SU-DHL-6 (cell line): ENCODE results near the gene C13orf42.

Source experiments
- H2AFZ ChIP-seq: fragments of 200-600 bp; sonication (generic); 2 replicates; pipeline ENCODE4 v1.6.1; 2014; ENCODE audit warnings: low read depth, mild to moderate bottlenecking, moderate library complexity, mixed read lengths, antibody characterized with exemption, low read length; ENCODE audit not compliant: severe bottlenecking
- H3F3A ChIP-seq: fragments of 200-600 bp; shearing (Covaris generic); 2 replicates; pipeline ENCODE4 v1.6.0; 2016; ENCODE audit warnings: antibody characterized with exemption, mild to moderate bottlenecking; ENCODE audit not compliant: insufficient read depth
- H3K27ac ChIP-seq: fragments of 200-600 bp; sonication (generic); 2 replicates; pipeline ENCODE4 v1.5.1; 2016; ENCODE audit warnings: low read depth, mild to moderate bottlenecking, low read length, moderate library complexity, mixed read lengths
- H3K27me3 ChIP-seq: fragments of 200-600 bp; sonication (generic), shearing (Covaris generic); 2 replicates; pipeline ENCODE4 v1.6.0; 2014; ENCODE audit warnings: mild to moderate bottlenecking, low read length
- H3K36me3 ChIP-seq: fragments of 200-600 bp; sonication (generic); 2 replicates; pipeline ENCODE4 v1.6.1; 2014; ENCODE audit warnings: mild to moderate bottlenecking, low read length, mixed read lengths
- H3K4me2 ChIP-seq: fragments of 300-600, 200-600 bp; shearing (Covaris generic), sonication (generic); 2 replicates; pipeline ENCODE4 v1.6.0; 2014; ENCODE audit warnings: low read length, low read depth, mild to moderate bottlenecking; ENCODE audit not compliant: poor library complexity, severe bottlenecking
- H3K4me3 ChIP-seq: fragments of 200-600 bp; sonication (generic); 2 replicates; pipeline ENCODE4 v1.5.1; 2014; ENCODE audit warnings: antibody characterized with exemption, low read length, mild to moderate bottlenecking, mixed read lengths; ENCODE audit not compliant: insufficient read depth, poor library complexity, severe bottlenecking
- H3K79me2 ChIP-seq: fragments of 200-600 bp; sonication (generic); 2 replicates; pipeline ENCODE4 v1.6.1; 2014; ENCODE audit warnings: mild to moderate bottlenecking, low read length, moderate library complexity; ENCODE audit not compliant: insufficient read depth
- H3K9ac ChIP-seq: fragments of 200-600 bp; sonication (generic); 2 replicates; pipeline ENCODE4 v1.7.0; 2014; ENCODE audit warnings: mild to moderate bottlenecking, low read length
- H3K9me2 ChIP-seq: fragments of 200-600 bp; sonication (generic); replicated peaks from 2 replicates; pipeline ENCODE4 v1.6.1; 2014; ENCODE audit warnings: low read length; ENCODE audit not compliant: insufficient read depth
- H3K9me3 ChIP-seq: fragments of 200-600 bp; sonication (generic); 2 replicates; pipeline ENCODE4 v1.6.1; 2014; ENCODE audit warnings: low read length, mixed read lengths; ENCODE audit not compliant: insufficient read depth
- H4K20me1 ChIP-seq: fragments of 200-600 bp; sonication (generic); 2 replicates; pipeline ENCODE4 v1.6.1; 2014; ENCODE audit warnings: low read depth, mild to moderate bottlenecking, antibody characterized with exemption, low read length, moderate library complexity, mixed read lengths
- EZH2phosphoT487 ChIP-seq: fragments of 200-600 bp; sonication (generic), shearing (Covaris generic); conservative IDR thresholded peaks from 2 replicates; pipeline ENCODE4 v1.6.1; 2018; ENCODE audit warnings: mild to moderate bottlenecking, antibody characterized with exemption, low read length, moderate library complexity, mixed read lengths
- TF ChIP-seq, protein P1 (sequence below): fragments of 200-600 bp; sonication (generic); IDR thresholded peaks from one replicate; pipeline ENCODE4 v1.5.1; 2017; ENCODE audit warnings: antibody characterized with exemption, mild to moderate bottlenecking, low read length, moderate library complexity; ENCODE audit not compliant: insufficient read depth, poor library complexity, severe bottlenecking

Gene C13orf42

DNA sequence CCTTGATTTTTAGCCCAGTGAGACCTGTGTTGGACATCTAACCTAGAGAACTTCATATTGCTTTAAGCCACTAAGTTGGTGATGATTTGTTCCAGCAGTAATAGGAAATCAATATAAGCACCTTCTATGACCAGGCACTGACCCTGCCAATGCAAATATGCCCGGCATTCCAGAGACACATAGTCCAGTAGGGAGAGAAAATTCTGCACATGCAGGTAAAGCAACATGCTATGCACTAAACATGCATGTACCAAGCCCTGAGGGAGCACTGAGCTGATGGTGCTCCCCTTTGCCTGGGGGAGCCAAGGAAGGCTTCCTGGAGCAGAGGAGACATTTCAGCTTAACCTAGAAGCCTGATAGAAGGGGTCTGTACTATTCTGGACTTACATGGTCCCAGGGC is 40.4 kb upstream of the C13orf42 start:
- no peak overlapping the region for H2AFZ ChIP-seq
- TF ChIP-seq, protein P1, sequence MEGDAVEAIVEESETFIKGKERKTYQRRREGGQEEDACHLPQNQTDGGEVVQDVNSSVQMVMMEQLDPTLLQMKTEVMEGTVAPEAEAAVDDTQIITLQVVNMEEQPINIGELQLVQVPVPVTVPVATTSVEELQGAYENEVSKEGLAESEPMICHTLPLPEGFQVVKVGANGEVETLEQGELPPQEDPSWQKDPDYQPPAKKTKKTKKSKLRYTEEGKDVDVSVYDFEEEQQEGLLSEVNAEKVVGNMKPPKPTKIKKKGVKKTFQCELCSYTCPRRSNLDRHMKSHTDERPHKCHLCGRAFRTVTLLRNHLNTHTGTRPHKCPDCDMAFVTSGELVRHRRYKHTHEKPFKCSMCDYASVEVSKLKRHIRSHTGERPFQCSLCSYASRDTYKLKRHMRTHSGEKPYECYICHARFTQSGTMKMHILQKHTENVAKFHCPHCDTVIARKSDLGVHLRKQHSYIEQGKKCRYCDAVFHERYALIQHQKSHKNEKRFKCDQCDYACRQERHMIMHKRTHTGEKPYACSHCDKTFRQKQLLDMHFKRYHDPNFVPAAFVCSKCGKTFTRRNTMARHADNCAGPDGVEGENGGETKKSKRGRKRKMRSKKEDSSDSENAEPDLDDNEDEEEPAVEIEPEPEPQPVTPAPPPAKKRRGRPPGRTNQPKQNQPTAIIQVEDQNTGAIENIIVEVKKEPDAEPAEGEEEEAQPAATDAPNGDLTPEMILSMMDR: no peak
- no peak for TF ChIP-seq EZH2phosphoT487

DNA sequence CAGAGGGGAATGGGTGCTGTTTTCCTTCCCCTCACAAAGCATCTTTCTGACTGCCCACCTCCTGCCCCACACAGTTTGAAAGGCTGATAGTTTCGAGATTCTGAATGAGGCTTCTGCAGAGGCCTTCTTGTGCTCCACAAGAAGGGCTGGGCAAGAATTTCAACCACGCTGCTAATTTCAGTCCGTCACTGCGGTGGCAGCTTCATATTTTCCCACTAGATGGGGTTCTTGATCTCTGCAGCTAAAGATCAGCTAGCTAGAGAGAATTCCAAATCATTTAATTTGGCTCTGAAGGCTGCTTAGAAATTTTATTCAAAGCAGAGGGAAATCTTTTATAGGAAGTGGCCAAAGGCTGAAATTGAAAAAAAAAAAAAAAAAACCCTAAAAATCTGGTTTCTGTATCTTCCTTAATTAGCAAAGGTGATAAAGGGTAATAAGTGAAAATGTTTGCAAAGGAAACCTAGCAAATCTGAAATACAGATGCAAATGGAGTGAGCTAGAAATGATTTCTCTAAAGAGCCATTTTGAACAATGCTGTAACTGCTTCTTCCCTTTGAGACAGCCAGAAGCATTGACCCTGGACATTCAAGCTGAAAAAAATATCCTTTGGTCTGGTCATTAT is 38.0 kb upstream of the C13orf42 start:
- Histone ChIP-seq H3K27me3 (no peaks in the 10 kb centered on the region), H4K20me1 (no peaks in the 10 kb centered on the region), H3F3A (no peaks in the 10 kb centered on the region), H2AFZ (no peak overlapping the region), H3K9ac (no peak overlapping the region), H3K9me2 (no peaks in the 10 kb centered on the region), H3K9me3 (no peaks in the 10 kb centered on the region), H3K27ac (no peak overlapping the region), H3K36me3 (no peaks in the 10 kb centered on the region), H3K4me3 (no peak overlapping the region), H3K79me2 (no peaks in the 10 kb centered on the region), H3K4me2 (no peak overlapping the region)
- no peak for TF ChIP-seq EZH2phosphoT487
- TF ChIP-seq, protein P1: no peak

More for the DNA sequence above, 40.4 kb upstream of the C13orf42 start:
- Histone ChIP-seq H3K27ac (no peak overlapping the region), H3K9me2 (no peaks in the 10 kb centered on the region), H3K9ac (no peak overlapping the region), H3K4me3 (no peak overlapping the region), H3K4me2 (no peak overlapping the region), H3F3A (no peaks in the 10 kb centered on the region), H3K27me3 (no peaks in the 10 kb centered on the region), H3K79me2 (no peaks in the 10 kb centered on the region), H3K9me3 (no peaks in the 10 kb centered on the region), H3K36me3 (no peaks in the 10 kb centered on the region), H4K20me1 (no peaks in the 10 kb centered on the region)

DNA sequence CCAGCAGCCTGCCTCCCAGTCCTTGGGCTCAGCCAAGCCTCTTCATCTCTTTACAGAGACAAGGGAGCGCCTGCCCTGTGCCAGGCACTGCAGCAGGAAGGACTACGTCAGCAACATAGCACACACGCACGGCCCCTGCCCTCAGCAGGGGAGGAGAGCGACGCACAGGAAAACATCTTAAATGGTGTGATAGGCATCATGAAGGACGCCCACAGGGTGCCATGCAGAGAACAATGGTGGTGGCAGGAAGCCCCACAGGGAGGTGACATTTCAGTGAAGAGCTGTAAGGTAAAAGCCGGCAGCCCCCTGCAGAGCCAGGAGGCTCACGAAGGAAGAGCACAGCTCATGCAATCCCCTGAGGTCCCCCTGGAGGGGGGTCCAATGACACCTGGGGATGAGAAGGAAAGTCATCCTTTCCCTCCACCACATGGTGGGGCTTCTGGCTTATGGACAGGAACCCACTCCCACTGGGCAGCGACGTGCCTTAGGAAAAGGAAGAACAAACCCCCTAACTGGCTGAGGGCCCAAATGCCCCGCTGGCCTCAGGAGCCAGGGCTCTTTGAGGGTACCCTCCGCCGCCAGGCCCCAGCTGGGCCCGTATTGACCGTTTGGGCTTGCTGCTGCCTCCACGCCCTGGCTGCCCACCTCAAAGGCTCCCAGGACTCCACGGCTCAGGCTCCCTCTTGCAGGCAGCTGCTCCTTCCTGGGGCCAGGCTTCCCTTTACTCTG is 37.3 kb upstream of the C13orf42 start:
- Histone ChIP-seq H4K20me1 (no peaks in the 10 kb centered on the region), H2AFZ (no peak overlapping the region), H3K4me2 (no peak overlapping the region), H3F3A (no peaks in the 10 kb centered on the region), H3K36me3 (no peaks in the 10 kb centered on the region), H3K9me2 (no peaks in the 10 kb centered on the region), H3K79me2 (no peaks in the 10 kb centered on the region), H3K27me3 (no peaks in the 10 kb centered on the region), H3K27ac (no peak overlapping the region), H3K9ac (no peak overlapping the region), H3K9me3 (no peaks in the 10 kb centered on the region), H3K4me3 (no peak overlapping the region)
- TF ChIP-seq EZH2phosphoT487: no peak
- TF ChIP-seq, protein P1: no peak
